WI38 (cell line): Measurements from ENCODE around the gene PDXP.

Source experiments
- H3K4me3 ChIP-seq: 2 replicates; pipeline ENCODE4 v1.5.1; 2011; ENCODE audit warnings: low read depth, mild to moderate bottlenecking, control low read depth, low read length
- CTCF ChIP-seq: IDR thresholded peaks from 2 replicates; pipeline ENCODE4 v1.5.1; 2012; ENCODE audit warnings: low read depth, mild to moderate bottlenecking, control low read depth, low read length

PDXP gene

GRCh38 chr22:37696657-37697537, 38.4 kb downstream of the PDXP start, which contains the start of gene TRIOBP:
Gene TRIOBP, plus strand, starts transcription at chr22:37697048. Its CDS starts 4,318 bp downstream, at chr22:37701366.
- TF ChIP-seq CTCF: peak; percentile 54
- peak within 1 kb of the TSS; percentile 30; the same call in 1 of the 2 replicates for H3K4me3 ChIP-seq

- TF ChIP-seq CTCF: no peak
- H3K4me3 ChIP-seq: no peak overlapping the region
Observed at GRCh38 chr22:37697538-37697835, 39.0 kb downstream of the PDXP start.

GRCh38 chr22:37701141-37701786, 42.7 kb downstream of the PDXP start:
- no peak overlapping the region for H3K4me3 ChIP-seq
- TF ChIP-seq CTCF: no peak

DNA sequence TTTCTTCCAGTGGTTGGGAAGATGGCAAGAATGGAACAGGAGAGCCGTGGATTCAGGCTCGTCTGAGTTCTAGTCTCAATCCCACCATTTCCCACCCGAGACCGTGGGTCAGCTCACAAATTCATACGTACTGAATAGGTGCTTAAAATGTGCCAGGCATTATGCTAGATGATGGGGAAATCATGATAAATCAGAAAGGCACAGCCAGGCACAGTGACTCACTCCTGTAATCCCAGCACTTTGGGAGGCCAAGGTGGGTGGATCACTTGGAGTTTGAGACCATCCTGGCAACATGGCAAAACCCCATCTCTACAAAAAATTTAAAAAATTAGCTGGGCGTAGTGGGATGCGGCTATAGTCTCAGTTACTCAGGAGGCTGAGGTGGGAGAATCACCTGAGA, 45.4 kb downstream of the PDXP start:
- H3K4me3 ChIP-seq: no peak overlapping the region
- no peak for TF ChIP-seq CTCF

- H3K4me3 ChIP-seq: no peak overlapping the region
- TF ChIP-seq CTCF: no peak
Observed at GRCh38 chr22:37704645-37705044, 46.1 kb downstream of the PDXP start.

- TF ChIP-seq CTCF: no peak
- H3K4me3 ChIP-seq: no peak overlapping the region
Observed at GRCh38 chr22:37705205-37705604, 46.7 kb downstream of the PDXP start.

DNA sequence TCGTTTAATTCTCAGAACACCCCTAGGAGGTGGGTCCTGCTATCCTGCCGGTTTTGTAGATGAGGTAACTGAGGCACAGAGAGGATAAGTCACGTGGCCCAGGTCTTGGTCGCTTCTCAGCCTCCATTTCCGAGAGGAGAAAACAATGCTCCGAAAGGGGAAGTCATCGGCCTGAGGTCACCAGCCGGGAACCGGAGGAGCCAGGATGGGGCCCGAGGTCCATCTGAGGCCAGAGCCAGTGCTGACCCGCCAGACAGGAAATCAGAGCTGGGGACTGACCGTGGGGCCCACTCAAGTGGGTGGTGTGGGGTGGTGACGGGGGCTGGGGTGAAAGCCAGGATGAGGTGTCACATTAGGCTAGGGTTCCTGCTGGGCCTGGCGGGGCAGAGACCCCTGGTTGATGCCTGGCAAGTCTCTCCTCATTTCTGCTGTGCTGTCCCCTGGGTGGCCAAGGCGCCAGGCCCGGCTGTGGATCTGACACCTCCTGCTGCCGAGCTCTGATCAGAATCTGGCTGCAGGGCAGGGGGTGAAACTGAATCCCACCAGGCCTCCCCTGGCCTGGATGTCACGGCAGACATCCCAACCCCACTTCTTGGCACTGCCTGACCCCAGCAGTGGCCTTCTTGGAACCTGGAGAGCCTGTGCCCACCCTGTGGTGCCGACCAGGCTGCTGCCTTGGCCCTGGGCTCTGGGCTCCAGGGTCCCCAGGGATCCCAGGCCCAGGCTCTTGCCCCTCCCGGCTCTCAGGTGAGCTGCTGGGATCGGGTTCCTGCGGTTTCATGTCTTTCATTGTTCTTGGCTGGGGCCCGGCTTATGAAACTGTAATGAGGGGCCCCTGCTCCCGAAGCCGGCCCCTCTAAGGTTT, 50.3 kb downstream of the PDXP start:
- no peak for TF ChIP-seq CTCF
- no peak overlapping the region for H3K4me3 ChIP-seq
